ENCODE measurements around the gene DAW1. TPM values are rescaled to one million over a fixed set of nuclear protein-coding genes. Genes with fewer than 3 reads are reported as not detected.

DAW1 gene
- total RNA-seq, 1 experiment from 2014 or later = 0.20 TPM

DNA sequence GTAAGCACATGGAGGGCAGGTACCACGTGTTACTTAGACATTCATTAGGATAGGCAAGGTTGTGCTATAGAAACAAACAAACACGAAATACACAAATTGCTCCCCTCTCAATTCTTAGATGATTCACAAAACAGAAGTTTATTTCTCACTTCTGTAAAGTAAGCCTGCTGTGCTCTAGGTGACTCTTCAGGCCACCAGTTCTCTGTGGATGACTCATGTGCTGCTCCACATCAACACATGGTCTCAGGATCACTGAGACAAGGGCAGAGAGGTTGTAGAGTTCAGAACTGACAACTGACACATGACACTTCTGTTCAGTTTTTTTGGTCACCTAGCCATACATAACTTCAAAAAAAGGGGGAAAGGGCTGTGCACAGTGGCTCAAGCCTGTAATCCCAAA, 70.6 kb downstream of the DAW1 start:
- RAD21 ChIA-PET (ENCODE audit: low non-redundant PET in 1 of 2, low total read pairs in 2 of 2, uncharacterized antibody in 2 of 2, unreplicated experiment in 2 of 2) = no interaction called here
- H3K36me3 ChIP-seq (ENCODE audit: control insufficient read depth in 1 of 2, insufficient read depth in 2 of 2, low read length in 2 of 2) = no peaks in the 10 kb centered on the region
- H4K20me1 ChIP-seq (ENCODE audit: insufficient read depth) = no peaks in the 10 kb centered on the region
- H3K4me1 ChIP-seq (ENCODE audit: control insufficient read depth in 1 of 2, insufficient read depth in 2 of 2, low read length in 2 of 2) = peaks cover 0 to 3% of the 10 kb centered on the region in 2 experiments; a peak in 1 of 4 replicates
- TF ChIP-seq FOSL1 (IDR thresholded peaks at IDR 0.05; ENCODE audit: low read depth) (peak; percentile 16; the same call in 1 of the 2 replicates), CBX3 (IDR thresholded peaks at IDR 0.05; ENCODE audit: low read depth) (no peak), SP1 (IDR thresholded peaks at IDR 0.05; ENCODE audit: low read depth) (no peak), EGR1 (IDR thresholded peaks at IDR 0.05; ENCODE audit: low read depth) (no peak), TCF7L2 (IDR thresholded peaks at IDR 0.05; ENCODE audit: borderline replicate concordance, extremely low read depth, insufficient read depth, insufficient read length) (no peak), CEBPB (IDR thresholded peaks at IDR 0.05; ENCODE audit: low read depth) (no peak), JUND (IDR thresholded peaks at IDR 0.05) (0 out of 2 replicates have a peak, but pooled peaks have one; percentile 25)
- TF ChIP-seq, protein P1, sequence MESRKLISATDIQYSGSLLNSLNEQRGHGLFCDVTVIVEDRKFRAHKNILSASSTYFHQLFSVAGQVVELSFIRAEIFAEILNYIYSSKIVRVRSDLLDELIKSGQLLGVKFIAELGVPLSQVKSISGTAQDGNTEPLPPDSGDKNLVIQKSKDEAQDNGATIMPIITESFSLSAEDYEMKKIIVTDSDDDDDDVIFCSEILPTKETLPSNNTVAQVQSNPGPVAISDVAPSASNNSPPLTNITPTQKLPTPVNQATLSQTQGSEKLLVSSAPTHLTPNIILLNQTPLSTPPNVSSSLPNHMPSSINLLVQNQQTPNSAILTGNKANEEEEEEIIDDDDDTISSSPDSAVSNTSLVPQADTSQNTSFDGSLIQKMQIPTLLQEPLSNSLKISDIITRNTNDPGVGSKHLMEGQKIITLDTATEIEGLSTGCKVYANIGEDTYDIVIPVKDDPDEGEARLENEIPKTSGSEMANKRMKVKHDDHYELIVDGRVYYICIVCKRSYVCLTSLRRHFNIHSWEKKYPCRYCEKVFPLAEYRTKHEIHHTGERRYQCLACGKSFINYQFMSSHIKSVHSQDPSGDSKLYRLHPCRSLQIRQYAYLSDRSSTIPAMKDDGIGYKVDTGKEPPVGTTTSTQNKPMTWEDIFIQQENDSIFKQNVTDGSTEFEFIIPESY (IDR thresholded peaks at IDR 0.05; ENCODE audit: extremely low read depth, insufficient replicate concordance, low read length) = no peak
- TF ChIP-seq, protein P2, sequence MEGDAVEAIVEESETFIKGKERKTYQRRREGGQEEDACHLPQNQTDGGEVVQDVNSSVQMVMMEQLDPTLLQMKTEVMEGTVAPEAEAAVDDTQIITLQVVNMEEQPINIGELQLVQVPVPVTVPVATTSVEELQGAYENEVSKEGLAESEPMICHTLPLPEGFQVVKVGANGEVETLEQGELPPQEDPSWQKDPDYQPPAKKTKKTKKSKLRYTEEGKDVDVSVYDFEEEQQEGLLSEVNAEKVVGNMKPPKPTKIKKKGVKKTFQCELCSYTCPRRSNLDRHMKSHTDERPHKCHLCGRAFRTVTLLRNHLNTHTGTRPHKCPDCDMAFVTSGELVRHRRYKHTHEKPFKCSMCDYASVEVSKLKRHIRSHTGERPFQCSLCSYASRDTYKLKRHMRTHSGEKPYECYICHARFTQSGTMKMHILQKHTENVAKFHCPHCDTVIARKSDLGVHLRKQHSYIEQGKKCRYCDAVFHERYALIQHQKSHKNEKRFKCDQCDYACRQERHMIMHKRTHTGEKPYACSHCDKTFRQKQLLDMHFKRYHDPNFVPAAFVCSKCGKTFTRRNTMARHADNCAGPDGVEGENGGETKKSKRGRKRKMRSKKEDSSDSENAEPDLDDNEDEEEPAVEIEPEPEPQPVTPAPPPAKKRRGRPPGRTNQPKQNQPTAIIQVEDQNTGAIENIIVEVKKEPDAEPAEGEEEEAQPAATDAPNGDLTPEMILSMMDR (IDR thresholded peaks at IDR 0.05 in 2 of 3, conservative IDR thresholded peaks at IDR 0.05 in 1 of 3; ENCODE audit: borderline replicate concordance in 1 of 3, insufficient read depth in 1 of 3, low read depth in 2 of 3, low read length in 2 of 3) = no peak
- no peaks in the 10 kb centered on the region for H3K9me3 ChIP-seq (ENCODE audit: control insufficient read depth in 1 of 2, insufficient read depth in 1 of 2, low read depth in 1 of 2, low read length in 2 of 2)
- H3K4me2 ChIP-seq (ENCODE audit: low read length) = no peak overlapping the region
- no peaks in the 10 kb centered on the region for H3K27me3 ChIP-seq (ENCODE audit: insufficient read depth, low read length)
- H3K9ac ChIP-seq (ENCODE audit: low read length) = no peak overlapping the region
- POLR2A ChIA-PET = no interaction called here
- H3K9me2 ChIP-seq (ENCODE audit: insufficient read depth) = no peaks in the 10 kb centered on the region
- no peak overlapping the region for H2AFZ ChIP-seq (ENCODE audit: low read depth, low read length, poor library complexity, severe bottlenecking)
- no peak; the same call in 1 of the 2 replicates for ATAC-seq
- no peak overlapping the region for H3K4me3 ChIP-seq (replicated peaks in 1 of 2; ENCODE audit: low read depth in 1 of 2, low read length in 2 of 2)
- CTCF ChIA-PET = no interaction called here
- no peaks in the 10 kb centered on the region for H3K79me2 ChIP-seq (ENCODE audit: insufficient read depth, low read length)
- no peak overlapping the region for H3K27ac ChIP-seq (ENCODE audit: low read depth, low read length)
- intact Hi-C loops (cut with micrococcal nuclease) = no loop called here
- BruUV-seq (replicated peaks) = no TSS peak
- DNase-seq (ENCODE audit: low read depth, low spot score) = no peak
